Nephron (organoid): ENCODE data around the gene PLEKHH3.
"Not testable (repeated sequence)": the region's sequence is repeated elsewhere in the genome, so short reads cannot be mapped to it uniquely, and the experiment has no call there.

Experiments used
- H3K27ac Mint-ChIP-seq, 3 experiments: 2 replicates each; pipeline ENCODE4 v1.8.0; 2020; ENCODE audit warnings: mixed read lengths in 3 of 3, mild to moderate bottlenecking in 2 of 3, moderate library complexity in 1 of 3
- H3K27me3 Mint-ChIP-seq: 2 replicates; pipeline ENCODE4 v1.8.0; 2021; ENCODE audit warnings: low read depth, mild to moderate bottlenecking, moderate library complexity, mixed read lengths
- H3K36me3 Mint-ChIP-seq: 2 replicates; pipeline ENCODE4 v1.8.0; 2020; ENCODE audit warnings: low read depth, mixed read lengths
- H3K4me1 Mint-ChIP-seq: 2 replicates; pipeline ENCODE4 v1.8.0; 2020; ENCODE audit warnings: mixed read lengths
- H3K4me3 Mint-ChIP-seq, 3 experiments: 2 replicates each; pipeline ENCODE4 v1.8.0; 2020; ENCODE audit warnings: mild to moderate bottlenecking in 3 of 3, mixed read lengths in 3 of 3, moderate library complexity in 2 of 3
- H3K9me3 Mint-ChIP-seq: 2 replicates; pipeline ENCODE4 v1.8.0; 2020; ENCODE audit warnings: mixed read lengths
- TF ChIP-seq, protein P1 (sequence below), 3 experiments: fragments of 200-600 bp; sonication (generic); IDR thresholded peaks; one replicate each; pipeline ENCODE4 v1.5.0; 2021; ENCODE audit warnings: antibody characterized with exemption in 3 of 3; ENCODE audit not compliant: unreplicated experiment in 3 of 3

Gene PLEKHH3

DNA sequence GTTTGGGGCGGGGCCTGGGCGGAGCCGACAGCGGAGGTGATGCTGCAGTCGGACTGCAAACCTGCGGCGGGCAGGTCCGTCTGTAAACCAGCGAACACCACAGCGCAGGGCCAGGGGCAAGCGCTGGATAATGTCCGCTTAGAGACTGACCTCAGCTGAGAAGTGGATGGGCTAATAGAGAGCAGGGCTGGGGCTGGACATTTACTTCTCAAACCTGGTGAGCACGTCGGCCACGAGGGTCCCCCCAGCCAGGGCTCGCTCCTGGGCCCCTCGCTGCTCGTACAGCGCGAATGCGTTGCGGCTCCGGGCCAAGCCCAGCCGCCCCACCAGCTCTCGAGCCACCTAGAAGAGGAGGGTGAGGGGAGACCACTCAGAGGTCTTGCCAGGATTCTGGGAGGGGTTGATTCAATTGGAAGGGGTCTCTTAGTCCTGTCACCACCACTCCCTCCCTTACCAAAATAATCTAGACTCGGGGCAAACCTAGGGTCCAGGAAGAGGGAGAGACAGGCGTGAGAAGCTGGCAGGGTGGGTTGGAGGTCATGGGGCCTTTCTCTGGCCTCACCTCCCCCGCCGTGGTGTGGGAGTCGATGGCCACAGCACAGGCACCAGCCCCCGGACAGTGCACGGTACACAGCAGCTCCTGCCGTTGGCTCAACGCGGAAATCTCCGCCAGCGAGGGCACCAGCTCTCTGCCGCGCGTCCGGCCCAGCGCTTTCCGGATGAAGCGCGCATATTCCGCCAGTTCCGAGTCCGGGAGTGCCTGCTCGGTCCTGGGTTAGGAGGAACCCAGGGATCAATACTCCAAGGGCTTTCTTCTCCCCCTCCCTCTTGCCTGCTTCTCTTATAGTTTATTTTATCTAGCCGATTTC lies 5.8 kb downstream of the PLEKHH3 start:
- TF ChIP-seq, protein P1, sequence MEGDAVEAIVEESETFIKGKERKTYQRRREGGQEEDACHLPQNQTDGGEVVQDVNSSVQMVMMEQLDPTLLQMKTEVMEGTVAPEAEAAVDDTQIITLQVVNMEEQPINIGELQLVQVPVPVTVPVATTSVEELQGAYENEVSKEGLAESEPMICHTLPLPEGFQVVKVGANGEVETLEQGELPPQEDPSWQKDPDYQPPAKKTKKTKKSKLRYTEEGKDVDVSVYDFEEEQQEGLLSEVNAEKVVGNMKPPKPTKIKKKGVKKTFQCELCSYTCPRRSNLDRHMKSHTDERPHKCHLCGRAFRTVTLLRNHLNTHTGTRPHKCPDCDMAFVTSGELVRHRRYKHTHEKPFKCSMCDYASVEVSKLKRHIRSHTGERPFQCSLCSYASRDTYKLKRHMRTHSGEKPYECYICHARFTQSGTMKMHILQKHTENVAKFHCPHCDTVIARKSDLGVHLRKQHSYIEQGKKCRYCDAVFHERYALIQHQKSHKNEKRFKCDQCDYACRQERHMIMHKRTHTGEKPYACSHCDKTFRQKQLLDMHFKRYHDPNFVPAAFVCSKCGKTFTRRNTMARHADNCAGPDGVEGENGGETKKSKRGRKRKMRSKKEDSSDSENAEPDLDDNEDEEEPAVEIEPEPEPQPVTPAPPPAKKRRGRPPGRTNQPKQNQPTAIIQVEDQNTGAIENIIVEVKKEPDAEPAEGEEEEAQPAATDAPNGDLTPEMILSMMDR (IDR thresholded peaks at IDR 0.05; ENCODE audit: unreplicated experiment in 3 of 3) = no peak
- H3K9me3 Mint-ChIP-seq = no peaks in the 10 kb centered on the region
- H3K36me3 Mint-ChIP-seq = peaks cover 38% of the 10 kb centered on the region
- H3K4me3 Mint-ChIP-seq = peak overlapping the region; percentile 10 to 52 (median 32)
- peak overlapping the region in 1 of 3 experiments; percentile 45 for H3K27ac Mint-ChIP-seq
- H3K4me1 Mint-ChIP-seq = peaks cover 28% of the 10 kb centered on the region
- H3K27me3 Mint-ChIP-seq = peaks cover 12% of the 10 kb centered on the region

DNA sequence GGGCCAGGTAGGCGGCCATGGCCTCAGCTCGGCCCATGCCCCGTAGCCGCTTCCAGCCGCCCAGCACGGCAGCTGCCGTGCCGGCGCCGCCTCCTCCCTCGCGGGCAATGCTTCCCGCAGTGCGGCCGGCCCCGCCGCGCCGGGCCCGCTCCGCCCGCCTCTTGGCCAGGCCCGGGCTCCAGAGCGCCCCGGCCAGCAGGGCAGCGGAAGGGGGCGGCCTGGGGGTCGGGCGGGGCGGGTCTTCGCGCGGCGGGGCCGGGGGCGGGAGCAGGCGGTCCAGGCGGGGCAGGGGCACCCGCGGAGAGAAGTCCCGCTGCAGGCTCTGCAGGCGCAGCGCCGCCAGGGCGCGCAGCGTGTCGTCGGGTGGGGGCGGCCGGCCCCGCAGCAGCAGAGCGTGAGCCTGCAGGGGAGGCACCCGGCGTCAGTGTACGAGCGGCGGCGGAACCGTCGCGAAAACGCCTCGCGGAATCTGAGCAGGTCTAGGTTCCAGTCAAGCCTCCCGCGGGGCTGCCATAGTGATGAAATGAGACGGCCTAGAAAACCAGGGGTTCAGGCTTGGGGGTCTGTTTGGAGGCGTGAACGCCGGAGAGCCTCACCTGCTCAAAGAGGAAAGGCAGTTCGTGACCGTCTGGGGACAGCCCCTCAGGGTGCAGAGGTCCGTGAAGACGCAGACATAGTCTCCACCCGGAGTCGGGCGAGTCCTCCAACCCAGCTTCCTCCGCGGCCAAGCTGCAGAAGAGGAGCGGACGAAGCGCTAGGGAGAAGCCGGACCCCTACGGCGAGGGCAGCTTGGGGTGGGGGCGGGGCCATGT lies 6.6 kb downstream of the PLEKHH3 start:
- Mint-ChIP-seq H3K27me3 (peaks cover 12% of the 10 kb centered on the region), H3K9me3 (no peaks in the 10 kb centered on the region), H3K27ac (no peak overlapping the region), H3K4me3 (peak overlapping the region in 2 of 3 experiments; percentile 28 to 52), H3K36me3 (peaks cover 46% of the 10 kb centered on the region), H3K4me1 (peaks cover 28% of the 10 kb centered on the region)
- TF ChIP-seq, protein P1 (IDR thresholded peaks at IDR 0.05; ENCODE audit: unreplicated experiment in 3 of 3) = no peak

GRCh38 chr17:42669705-42669976 lies 7.2 kb downstream of the PLEKHH3 start:
- Mint-ChIP-seq H3K36me3 (peaks cover 47% of the 10 kb centered on the region), H3K4me1 (peaks cover 24% of the 10 kb centered on the region), H3K27ac (peak overlapping the region in 1 of 3 experiments; percentile 6), H3K27me3 (peaks cover 12% of the 10 kb centered on the region), H3K4me3 (peak overlapping the region in 2 of 3 experiments; percentile 18 to 46), H3K9me3 (no peaks in the 10 kb centered on the region)
- TF ChIP-seq, protein P1 (IDR thresholded peaks at IDR 0.05; ENCODE audit: unreplicated experiment in 3 of 3) = no peak

DNA sequence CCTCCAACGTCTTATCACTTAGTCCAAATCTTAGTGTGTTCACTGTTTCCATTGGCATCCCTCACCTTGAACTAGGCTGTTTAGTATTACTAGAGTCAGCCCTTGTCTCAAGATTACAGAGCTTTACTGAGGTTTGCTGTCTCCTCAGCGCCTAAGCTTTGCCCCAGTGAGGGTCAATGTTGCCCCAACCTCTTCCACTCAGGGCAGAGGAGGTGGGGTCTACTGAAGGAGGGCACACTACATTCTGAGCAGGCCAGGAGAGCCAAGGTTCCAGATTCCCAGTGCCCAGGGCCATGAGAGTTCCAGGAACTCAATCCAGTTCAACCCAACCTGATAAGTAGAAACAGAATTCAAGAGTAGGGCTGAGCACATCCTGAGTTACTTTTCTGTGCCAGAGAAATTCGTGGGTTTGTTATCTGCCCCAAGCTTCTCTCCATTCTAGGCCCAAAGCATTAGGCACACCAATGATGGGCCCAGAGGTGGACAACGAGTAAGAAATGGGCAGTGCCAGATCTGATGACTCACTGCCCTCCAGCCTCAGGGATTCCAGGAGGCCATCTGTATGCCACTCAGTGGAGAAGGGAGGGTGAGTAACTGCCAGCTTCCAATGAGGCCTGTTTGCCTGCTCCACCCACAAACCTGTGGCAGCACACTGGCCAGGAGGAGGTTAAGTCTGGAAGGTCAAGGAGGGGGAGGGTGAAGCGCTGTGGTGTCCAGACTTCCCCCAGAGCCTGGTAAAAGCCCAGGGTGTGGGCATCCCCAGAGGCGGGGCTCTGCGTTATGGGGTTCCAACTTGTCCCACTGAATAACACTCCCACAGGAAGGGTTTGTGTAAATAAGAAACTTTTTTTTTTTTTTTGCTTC lies 9.5 kb downstream of the PLEKHH3 start:
- Mint-ChIP-seq H3K9me3 (no peaks in the 10 kb centered on the region), H3K36me3 (peaks cover 57% of the 10 kb centered on the region), H3K27ac (peak overlapping the region in 2 of 3 experiments; percentile 26 to 42), H3K4me3 (no peak overlapping the region), H3K27me3 (peaks cover 12% of the 10 kb centered on the region), H3K4me1 (peaks cover 17% of the 10 kb centered on the region)
- TF ChIP-seq, protein P1 (IDR thresholded peaks at IDR 0.05; ENCODE audit: unreplicated experiment in 3 of 3) = no peak

- H3K9me3 Mint-ChIP-seq, H3K4me3 Mint-ChIP-seq, H3K27ac Mint-ChIP-seq, H3K27me3 Mint-ChIP-seq: not testable (repeated sequence)
- H3K36me3 Mint-ChIP-seq = peaks cover 54% of the 10 kb centered on the region
- H3K4me1 Mint-ChIP-seq = peaks cover 10% of the 10 kb centered on the region
Measured at GRCh38 chr17:42666126-42666525, 10.7 kb downstream of the PLEKHH3 start.

GRCh38 chr17:42665581-42666001 lies 11.2 kb downstream of the PLEKHH3 start:
- Mint-ChIP-seq H3K4me3 (no peak overlapping the region), H3K36me3 (peaks cover 52% of the 10 kb centered on the region), H3K27ac (no peak overlapping the region), H3K9me3 (no peaks in the 10 kb centered on the region), H3K27me3 (peaks cover 4% of the 10 kb centered on the region), H3K4me1 (peaks cover 12% of the 10 kb centered on the region)
- TF ChIP-seq, protein P1 (IDR thresholded peaks at IDR 0.05; ENCODE audit: unreplicated experiment in 3 of 3) = no peak
